Smooth muscle cell (in vitro differentiated cells): ENCODE results near the gene SPACA7. TPM values are rescaled to one million over a fixed set of nuclear protein-coding genes. Genes with fewer than 3 reads are reported as not detected.

Source experiments
- DNase-seq: peaks from one replicate; lab custom pipeline; 2025; ENCODE audit not compliant: unreplicated experiment; lab: John Stamatoyannopoulos, UW
- H2AFZ ChIP-seq: fragments of 200-600 bp; sonication (generic); 2 replicates; pipeline ENCODE4 v1.6.0; 2016; ENCODE audit warnings: antibody characterized with exemption, low read depth, mild to moderate bottlenecking
- H3F3A ChIP-seq: fragments of 200-600 bp; sonication (generic); 2 replicates; pipeline ENCODE4 v1.6.0; 2017; ENCODE audit warnings: antibody characterized with exemption, low read depth
- H3K27ac ChIP-seq: fragments of 200-600 bp; sonication (generic); 2 replicates; pipeline ENCODE4 v1.5.1; 2016; ENCODE audit warnings: low read depth, mild to moderate bottlenecking
- H3K27me3 ChIP-seq: fragments of 200-600 bp; sonication (generic); 2 replicates; pipeline ENCODE4 v1.6.1; 2016; ENCODE audit warnings: low read depth, mild to moderate bottlenecking
- H3K36me3 ChIP-seq: fragments of 200-600 bp; sonication (generic); 2 replicates; pipeline ENCODE4 v1.5.1; 2016; ENCODE audit warnings: low read depth
- H3K4me1 ChIP-seq: fragments of 200-600 bp; sonication (generic); 2 replicates; pipeline ENCODE4 v1.5.1; 2016; ENCODE audit warnings: low read depth
- H3K4me2 ChIP-seq: fragments of 200-600 bp; sonication (generic); 2 replicates; pipeline ENCODE4 v1.6.0; 2016; ENCODE audit warnings: mild to moderate bottlenecking
- H3K4me3 ChIP-seq: fragments of 200-600 bp; sonication (generic); 2 replicates; pipeline ENCODE4 v1.5.1; 2016; ENCODE audit warnings: mild to moderate bottlenecking
- H3K79me2 ChIP-seq: fragments of 200-600 bp; sonication (generic); 2 replicates; pipeline ENCODE4 v1.6.0; 2016; ENCODE audit warnings: low read depth, mild to moderate bottlenecking
- H3K9ac ChIP-seq: fragments of 200-600 bp; sonication (generic); 2 replicates; pipeline ENCODE4 v1.6.0; 2016; ENCODE audit warnings: low read depth
- H3K9me3 ChIP-seq: fragments of 200-600 bp; sonication (generic); replicated peaks from 2 replicates; pipeline ENCODE4 v1.5.1; 2016; ENCODE audit warnings: low read depth
- H4K20me1 ChIP-seq: fragments of 200-600 bp; sonication (generic); 2 replicates; pipeline ENCODE4 v1.6.0; 2016; ENCODE audit warnings: low read depth
- WGBS: methylation state at CpG from one replicate; pipeline ENCODE4 v1.1.7; 2016; ENCODE audit warnings: low lambda C conversion rate; 5-methylcytosine and 5-hydroxymethylcytosine counted together
- polyA plus RNA-seq: library from polyadenylated mRNA; unstranded; fragments of >200 nt; fragmentation: Nextera tagmentation; extraction: Ambion mirVana; gene quantifications from 2 replicates; pipeline ENCODE4 v1.2.1, GENCODE V29; 2016
- total RNA-seq: library from RNA; depleted of rRNA; stranded (reverse); fragments of >200 nt; gene quantifications from 2 replicates; pipeline ENCODE4 v1.2.3, GENCODE V29; 2014
- TF ChIP-seq, protein P1 (sequence below): fragments of 200-600 bp; sonication (generic); IDR thresholded peaks from 2 replicates; pipeline ENCODE4 v1.5.1; 2017; ENCODE audit warnings: borderline replicate concordance, mild to moderate bottlenecking, antibody characterized with exemption; ENCODE audit not compliant: insufficient read depth, poor library complexity, severe bottlenecking

Gene SPACA7
- total and polyA plus RNA-seq, 2 experiments from 2014 or later: not detected

DNA sequence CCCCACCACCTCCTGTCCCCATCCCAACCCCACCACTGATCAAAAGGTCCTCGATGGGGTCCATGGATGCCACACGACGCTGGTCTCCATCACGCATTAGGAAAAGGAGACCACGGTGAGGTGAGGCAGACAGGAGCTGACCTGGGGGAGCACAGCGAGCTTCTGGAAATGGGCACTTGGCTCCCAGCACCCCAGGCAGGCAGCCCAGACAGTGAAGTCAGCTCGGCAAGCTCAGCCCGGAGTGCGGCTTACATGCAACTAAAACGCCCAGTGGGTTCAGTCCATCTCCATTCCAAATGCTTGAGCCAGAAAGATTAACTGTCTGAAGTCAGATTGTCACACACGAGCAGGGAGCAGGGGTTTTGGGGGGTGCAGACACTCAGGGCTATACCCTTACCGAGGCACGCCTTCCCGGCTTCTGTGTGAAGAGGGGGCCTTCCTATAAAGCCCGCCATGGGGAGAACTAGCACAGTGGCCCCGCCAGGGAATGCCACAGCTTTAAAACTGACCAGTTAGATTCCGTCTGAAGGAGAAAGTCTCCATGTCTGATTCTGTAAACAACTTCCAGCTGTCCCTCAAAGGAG, 79.4 kb downstream of the SPACA7 start:
- no peak overlapping the region for H3K9ac ChIP-seq
- TF ChIP-seq, protein P1, sequence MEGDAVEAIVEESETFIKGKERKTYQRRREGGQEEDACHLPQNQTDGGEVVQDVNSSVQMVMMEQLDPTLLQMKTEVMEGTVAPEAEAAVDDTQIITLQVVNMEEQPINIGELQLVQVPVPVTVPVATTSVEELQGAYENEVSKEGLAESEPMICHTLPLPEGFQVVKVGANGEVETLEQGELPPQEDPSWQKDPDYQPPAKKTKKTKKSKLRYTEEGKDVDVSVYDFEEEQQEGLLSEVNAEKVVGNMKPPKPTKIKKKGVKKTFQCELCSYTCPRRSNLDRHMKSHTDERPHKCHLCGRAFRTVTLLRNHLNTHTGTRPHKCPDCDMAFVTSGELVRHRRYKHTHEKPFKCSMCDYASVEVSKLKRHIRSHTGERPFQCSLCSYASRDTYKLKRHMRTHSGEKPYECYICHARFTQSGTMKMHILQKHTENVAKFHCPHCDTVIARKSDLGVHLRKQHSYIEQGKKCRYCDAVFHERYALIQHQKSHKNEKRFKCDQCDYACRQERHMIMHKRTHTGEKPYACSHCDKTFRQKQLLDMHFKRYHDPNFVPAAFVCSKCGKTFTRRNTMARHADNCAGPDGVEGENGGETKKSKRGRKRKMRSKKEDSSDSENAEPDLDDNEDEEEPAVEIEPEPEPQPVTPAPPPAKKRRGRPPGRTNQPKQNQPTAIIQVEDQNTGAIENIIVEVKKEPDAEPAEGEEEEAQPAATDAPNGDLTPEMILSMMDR: no peak
- DNase-seq: no peak
- H3K4me1 ChIP-seq: no peaks in the 10 kb centered on the region
- no peak overlapping the region for H3K4me2 ChIP-seq
- no peaks in the 10 kb centered on the region for H4K20me1 ChIP-seq
- H3F3A ChIP-seq: no peaks in the 10 kb centered on the region
- H3K9me3 ChIP-seq: no peaks in the 10 kb centered on the region
- WGBS: 89% methylated on average over 17 of the region's 17 CpGs
- H2AFZ ChIP-seq: no peak overlapping the region
- H3K79me2 ChIP-seq: no peaks in the 10 kb centered on the region
- H3K4me3 ChIP-seq: no peak overlapping the region
- H3K27ac ChIP-seq: no peak overlapping the region
- no peaks in the 10 kb centered on the region for H3K36me3 ChIP-seq
- H3K27me3 ChIP-seq: no peaks in the 10 kb centered on the region

DNA sequence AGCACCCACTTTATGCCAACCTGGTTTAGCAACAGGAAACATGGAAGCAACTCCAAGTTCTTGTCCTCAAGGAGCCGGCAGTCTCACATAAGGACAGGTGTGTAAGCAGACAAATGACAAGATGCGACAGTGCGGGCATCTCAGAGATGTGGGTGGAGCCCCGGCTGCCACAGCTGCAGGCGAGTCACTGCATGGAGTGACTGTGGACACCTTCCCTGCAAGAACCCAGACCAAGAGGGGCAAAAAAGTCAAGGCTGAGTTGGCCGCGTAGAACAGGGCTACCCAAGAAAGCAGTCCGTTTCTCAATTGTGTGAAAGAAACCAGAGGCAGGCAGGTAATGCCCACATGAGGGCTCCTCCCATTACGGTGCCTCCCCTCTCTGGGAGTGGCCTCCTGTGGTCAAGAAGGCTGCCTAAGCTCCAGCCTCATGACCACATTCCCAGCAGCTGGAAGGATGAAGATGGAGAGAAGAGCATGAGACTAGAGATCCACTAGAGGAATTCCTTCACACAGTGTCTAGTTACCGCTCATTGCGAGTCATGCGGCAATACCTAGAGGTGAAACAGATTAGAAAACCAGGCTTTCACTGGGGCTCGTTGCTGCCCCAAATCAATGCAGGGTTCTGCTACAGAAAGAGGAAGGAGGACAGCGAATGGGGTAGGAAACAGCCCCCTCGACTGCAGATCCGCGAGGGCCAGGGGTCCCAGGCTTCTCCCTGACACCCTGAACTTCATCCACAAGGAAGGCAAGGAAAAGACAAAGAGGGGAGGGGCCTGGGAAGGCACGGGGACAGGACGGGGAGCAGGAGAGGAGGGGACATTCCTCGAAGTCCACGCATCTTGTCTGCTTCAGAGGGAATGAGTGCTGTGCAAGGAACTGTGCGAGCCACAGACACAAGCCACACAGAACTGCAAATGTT, 80.2 kb downstream of the SPACA7 start:
- Histone ChIP-seq H3K9me3 (no peaks in the 10 kb centered on the region), H3K4me1 (no peaks in the 10 kb centered on the region), H3K4me2 (no peak overlapping the region), H2AFZ (no peak overlapping the region), H3K27me3 (no peaks in the 10 kb centered on the region), H3K36me3 (no peaks in the 10 kb centered on the region), H3K4me3 (no peak overlapping the region), H3K9ac (no peak overlapping the region), H3K27ac (no peak overlapping the region), H3K79me2 (no peaks in the 10 kb centered on the region), H4K20me1 (no peaks in the 10 kb centered on the region), H3F3A (no peaks in the 10 kb centered on the region)
- 83% methylated on average over 22 of the region's 22 CpGs for WGBS
- no peak for DNase-seq
- TF ChIP-seq, protein P1: no peak

DNA sequence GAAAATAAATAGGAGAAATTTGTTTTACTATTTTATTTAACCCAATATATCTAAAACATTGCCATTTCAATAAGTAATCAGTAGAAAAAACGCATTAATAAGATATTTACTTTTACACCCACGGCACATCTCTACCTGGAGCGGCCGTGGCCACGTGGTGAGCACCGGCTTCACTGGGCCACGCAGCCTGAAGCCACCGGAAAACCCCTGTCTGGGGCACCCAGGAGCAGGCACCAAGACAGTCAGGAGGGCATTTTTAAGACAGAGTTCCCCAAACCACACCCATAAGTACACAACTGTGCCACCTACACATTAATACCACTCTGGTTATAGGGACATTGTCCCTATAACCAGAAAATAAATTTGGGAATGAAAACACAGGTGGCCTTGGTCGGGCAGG, 80.9 kb downstream of the SPACA7 start:
- H2AFZ ChIP-seq: no peak overlapping the region
- 95% methylated on average over 9 of the region's 9 CpGs for WGBS
- H3K9me3 ChIP-seq: no peaks in the 10 kb centered on the region
- H3K36me3 ChIP-seq: no peaks in the 10 kb centered on the region
- H3K4me1 ChIP-seq: no peaks in the 10 kb centered on the region
- TF ChIP-seq, protein P1: no peak
- H3K4me2 ChIP-seq: no peak overlapping the region
- H3K27me3 ChIP-seq: no peaks in the 10 kb centered on the region
- H4K20me1 ChIP-seq: no peaks in the 10 kb centered on the region
- H3F3A ChIP-seq: no peaks in the 10 kb centered on the region
- H3K27ac ChIP-seq: no peak overlapping the region
- DNase-seq: no peak
- H3K4me3 ChIP-seq: no peak overlapping the region
- H3K79me2 ChIP-seq: no peaks in the 10 kb centered on the region
- H3K9ac ChIP-seq: no peak overlapping the region
